Panc1 (cell line): ENCODE measurements around the gene HEXD. TPM values are rescaled to one million over a fixed set of nuclear protein-coding genes. Genes with fewer than 3 reads are reported as not detected.

ENCODE experiments used
- ATAC-seq: fragments of 200-7000 bp; cut with Tn5 transposase; 2 replicates; pipeline ENCODE4 v1.9.1; 2020; ENCODE audit warnings: mild to moderate bottlenecking, moderate library complexity
- BruUV-seq: library from RNA; stranded (reverse); fragments of 400-500 nt; replicated peaks from 2 replicates; lab custom pipeline; 2021; lab: Mats Ljungman, UMichigan
- CTCF ChIA-PET: fragments of 300-600 bp; sonication (Branson Sonifier 250); formaldehyde crosslinking; loops from one replicate; lab custom pipeline; 2022; ENCODE audit warnings: antibody characterized with exemption; lab: Charles Lee
- POLR2A ChIA-PET: fragments of 300-600 bp; sonication (Branson Sonifier 250); formaldehyde crosslinking; loops from one replicate; lab custom pipeline; 2022; ENCODE audit warnings: antibody characterized with exemption; lab: Charles Lee
- DNase-seq: peaks from one replicate; pipeline ENCODE4 v3.0.0-alpha.2; 2010; ENCODE audit warnings: low read depth, low spot score
- H3K27ac ChIP-seq: 2 replicates; pipeline ENCODE4 v1.5.1; 2011; ENCODE audit warnings: mild to moderate bottlenecking, low read length, inconsistent platforms
- H3K27me3 ChIP-seq: fragments of 200-500 bp; sonication (Bioruptor generic); 2 replicates; pipeline ENCODE4 v1.6.0; 2014; ENCODE audit warnings: low read length, inconsistent platforms; ENCODE audit not compliant: control insufficient read depth, insufficient read depth
- H3K36me3 ChIP-seq: fragments of 200-500 bp; sonication (Bioruptor generic); 2 replicates; pipeline ENCODE4 v1.5.1; 2014; ENCODE audit warnings: inconsistent platforms, mild to moderate bottlenecking, low read length, moderate library complexity; ENCODE audit not compliant: control insufficient read depth, insufficient read depth
- H3K4me1 ChIP-seq: 2 replicates; pipeline ENCODE4 v1.5.1; 2011; ENCODE audit warnings: inconsistent platforms, mild to moderate bottlenecking, low read length, moderate library complexity; ENCODE audit not compliant: control insufficient read depth, insufficient read depth
- H3K4me3 ChIP-seq, 2 experiments: 2 replicates each; pipeline ENCODE4 v1.5.1; 2011 to 2012; ENCODE audit warnings: low read depth in 2 of 2, low read length in 2 of 2, mild to moderate bottlenecking in 2 of 2, inconsistent platforms in 1 of 2, moderate library complexity in 1 of 2
- H3K9me3 ChIP-seq: fragments of 200-500 bp; sonication (Bioruptor generic); 2 replicates; pipeline ENCODE4 v1.5.1; 2014; ENCODE audit warnings: low read depth, mild to moderate bottlenecking, inconsistent platforms, low read length, moderate library complexity; ENCODE audit not compliant: control insufficient read depth, insufficient read depth
- POLR2AphosphoS5 ChIP-seq: IDR thresholded peaks from 2 replicates; pipeline ENCODE4 v1.6.1; 2012; ENCODE audit warnings: mild to moderate bottlenecking, low read depth, low read length, moderate library complexity
- SIN3A ChIP-seq: IDR thresholded peaks from 2 replicates; pipeline ENCODE4 v1.6.1; 2012; ENCODE audit warnings: low read depth, mild to moderate bottlenecking, low read length, moderate library complexity, borderline replicate concordance; ENCODE audit not compliant: insufficient read depth
- TCF7L2 ChIP-seq: IDR thresholded peaks from 2 replicates; pipeline ENCODE4 v1.6.1; 2011; ENCODE audit warnings: mild to moderate bottlenecking, low read depth, low read length, inconsistent platforms
- in situ Hi-C: cut with HindIII; loops from 2 replicates; pipeline ENCODE4 v1.10.0; 2016; ENCODE audit warnings: low sequenced_read_pairs, low pct_unique_long_range_greater_than_20kb
- intact Hi-C: fragments of 100-400 bp; cut with micrococcal nuclease; formaldehyde crosslinking; loops from one replicate; pipeline ENCODE4 v1.10.0; 2022; ENCODE audit not compliant: unreplicated experiment
- total RNA-seq: library from RNA; stranded (reverse); gene quantifications from one replicate; pipeline ENCODE4 v1.2.1, GENCODE V29; 2021; ENCODE audit not compliant: unreplicated experiment
- TF ChIP-seq, protein P1 (sequence below), 2 experiments: IDR thresholded peaks; 2 replicates each; pipeline ENCODE4 v1.6.1; 2011 to 2012; ENCODE audit warnings: low read depth in 2 of 2, control low read depth in 1 of 2, low read length in 1 of 2, mild to moderate bottlenecking in 1 of 2, moderate library complexity in 1 of 2; ENCODE audit not compliant: insufficient read depth in 1 of 2
- TF ChIP-seq, protein P2 (sequence below): fragments of 450-650 bp; IDR thresholded peaks from 2 replicates; pipeline ENCODE4 v1.5.1; 2017; ENCODE audit warnings: mild to moderate bottlenecking

The HEXD gene
- total RNA-seq, 1 experiment from 2014 or later = 25.6 TPM

DNA sequence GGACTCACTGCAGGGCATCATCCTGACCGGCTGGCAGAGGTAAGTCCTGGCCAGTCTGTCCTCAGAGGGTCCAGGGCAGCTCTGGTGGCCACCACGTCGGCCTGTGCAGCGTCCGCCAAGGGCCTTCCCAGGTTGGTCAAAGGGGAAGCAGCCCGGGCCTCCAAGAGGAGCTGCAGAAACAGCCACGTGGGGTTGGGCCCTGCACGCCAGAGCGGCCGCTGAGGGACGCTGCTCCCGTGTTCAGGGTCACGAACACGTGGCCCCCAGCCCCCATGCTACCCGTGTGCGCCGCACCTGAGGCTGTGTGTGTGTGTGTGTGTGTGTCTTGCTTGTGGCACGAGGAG lies 19.1 kb downstream of the HEXD start:
- Histone ChIP-seq H3K27me3 (no peaks in the 10 kb centered on the region), H3K27ac (no peak overlapping the region), H3K4me1 (peaks cover 1% of the 10 kb centered on the region; the same call in 1 of the 2 replicates), H3K36me3 (no peaks in the 10 kb centered on the region), H3K4me3 (no peak overlapping the region), H3K9me3 (no peaks in the 10 kb centered on the region)
- ChIA-PET POLR2A (no interaction called here), CTCF (no interaction called here)
- DNase-seq (no peak), ATAC-seq (no peak)
- TF ChIP-seq SIN3A (no peak), TCF7L2 (no peak), POLR2AphosphoS5 (no peak)
- TF ChIP-seq, protein P1, sequence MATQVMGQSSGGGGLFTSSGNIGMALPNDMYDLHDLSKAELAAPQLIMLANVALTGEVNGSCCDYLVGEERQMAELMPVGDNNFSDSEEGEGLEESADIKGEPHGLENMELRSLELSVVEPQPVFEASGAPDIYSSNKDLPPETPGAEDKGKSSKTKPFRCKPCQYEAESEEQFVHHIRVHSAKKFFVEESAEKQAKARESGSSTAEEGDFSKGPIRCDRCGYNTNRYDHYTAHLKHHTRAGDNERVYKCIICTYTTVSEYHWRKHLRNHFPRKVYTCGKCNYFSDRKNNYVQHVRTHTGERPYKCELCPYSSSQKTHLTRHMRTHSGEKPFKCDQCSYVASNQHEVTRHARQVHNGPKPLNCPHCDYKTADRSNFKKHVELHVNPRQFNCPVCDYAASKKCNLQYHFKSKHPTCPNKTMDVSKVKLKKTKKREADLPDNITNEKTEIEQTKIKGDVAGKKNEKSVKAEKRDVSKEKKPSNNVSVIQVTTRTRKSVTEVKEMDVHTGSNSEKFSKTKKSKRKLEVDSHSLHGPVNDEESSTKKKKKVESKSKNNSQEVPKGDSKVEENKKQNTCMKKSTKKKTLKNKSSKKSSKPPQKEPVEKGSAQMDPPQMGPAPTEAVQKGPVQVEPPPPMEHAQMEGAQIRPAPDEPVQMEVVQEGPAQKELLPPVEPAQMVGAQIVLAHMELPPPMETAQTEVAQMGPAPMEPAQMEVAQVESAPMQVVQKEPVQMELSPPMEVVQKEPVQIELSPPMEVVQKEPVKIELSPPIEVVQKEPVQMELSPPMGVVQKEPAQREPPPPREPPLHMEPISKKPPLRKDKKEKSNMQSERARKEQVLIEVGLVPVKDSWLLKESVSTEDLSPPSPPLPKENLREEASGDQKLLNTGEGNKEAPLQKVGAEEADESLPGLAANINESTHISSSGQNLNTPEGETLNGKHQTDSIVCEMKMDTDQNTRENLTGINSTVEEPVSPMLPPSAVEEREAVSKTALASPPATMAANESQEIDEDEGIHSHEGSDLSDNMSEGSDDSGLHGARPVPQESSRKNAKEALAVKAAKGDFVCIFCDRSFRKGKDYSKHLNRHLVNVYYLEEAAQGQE (IDR thresholded peaks at IDR 0.05; ENCODE audit: insufficient read depth in 1 of 2, low read depth in 2 of 2, low read length in 1 of 2) = no peak
- TF ChIP-seq, protein P2, sequence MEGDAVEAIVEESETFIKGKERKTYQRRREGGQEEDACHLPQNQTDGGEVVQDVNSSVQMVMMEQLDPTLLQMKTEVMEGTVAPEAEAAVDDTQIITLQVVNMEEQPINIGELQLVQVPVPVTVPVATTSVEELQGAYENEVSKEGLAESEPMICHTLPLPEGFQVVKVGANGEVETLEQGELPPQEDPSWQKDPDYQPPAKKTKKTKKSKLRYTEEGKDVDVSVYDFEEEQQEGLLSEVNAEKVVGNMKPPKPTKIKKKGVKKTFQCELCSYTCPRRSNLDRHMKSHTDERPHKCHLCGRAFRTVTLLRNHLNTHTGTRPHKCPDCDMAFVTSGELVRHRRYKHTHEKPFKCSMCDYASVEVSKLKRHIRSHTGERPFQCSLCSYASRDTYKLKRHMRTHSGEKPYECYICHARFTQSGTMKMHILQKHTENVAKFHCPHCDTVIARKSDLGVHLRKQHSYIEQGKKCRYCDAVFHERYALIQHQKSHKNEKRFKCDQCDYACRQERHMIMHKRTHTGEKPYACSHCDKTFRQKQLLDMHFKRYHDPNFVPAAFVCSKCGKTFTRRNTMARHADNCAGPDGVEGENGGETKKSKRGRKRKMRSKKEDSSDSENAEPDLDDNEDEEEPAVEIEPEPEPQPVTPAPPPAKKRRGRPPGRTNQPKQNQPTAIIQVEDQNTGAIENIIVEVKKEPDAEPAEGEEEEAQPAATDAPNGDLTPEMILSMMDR = no peak
- intact Hi-C loops = no loop called here
- BruUV-seq = no TSS peak
- in situ Hi-C loops = no loop called here

DNA sequence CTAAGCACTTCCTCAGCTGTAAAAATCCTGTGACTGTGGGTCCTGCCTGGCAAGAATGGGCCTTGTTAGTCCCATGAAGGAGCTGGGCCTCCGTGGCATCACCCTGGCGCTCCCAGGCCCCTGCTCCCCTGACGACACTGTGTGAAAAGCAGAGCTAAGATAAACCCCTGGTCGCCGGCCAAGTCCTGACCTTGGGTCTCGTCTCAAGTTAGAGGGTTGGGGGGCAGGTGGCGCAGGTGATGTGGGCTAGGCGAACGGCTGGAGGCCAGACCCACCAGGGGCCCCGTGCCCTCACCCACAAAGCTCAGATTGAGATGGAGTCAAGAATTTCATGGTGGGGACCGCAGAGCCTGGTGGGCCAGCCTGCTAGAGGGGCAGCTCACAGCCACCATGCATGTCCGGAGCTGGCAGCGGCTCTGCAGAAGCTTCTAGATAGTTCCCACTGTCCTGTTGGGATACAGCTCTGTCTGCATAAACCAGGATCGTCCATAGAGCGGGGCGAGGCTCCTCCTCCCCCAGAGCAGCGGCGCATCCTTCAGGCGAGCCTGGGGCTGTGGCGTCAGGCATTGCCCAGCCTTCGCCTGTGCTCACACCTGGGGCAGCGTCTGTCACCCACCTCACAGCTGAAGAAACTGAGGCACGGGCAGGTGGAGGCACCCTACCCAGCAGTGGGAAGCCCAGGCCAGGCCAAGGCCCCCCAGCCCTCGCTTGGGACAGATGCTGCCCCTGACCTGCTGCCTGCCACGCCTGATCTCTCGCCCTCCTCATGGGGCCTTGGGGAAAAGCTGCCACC lies 20.4 kb downstream of the HEXD start:
- BruUV-seq = no TSS peak
- Histone ChIP-seq H3K4me1 (peaks cover 5% of the 10 kb centered on the region; the same call in 1 of the 2 replicates), H3K4me3 (no peak overlapping the region), H3K36me3 (no peaks in the 10 kb centered on the region), H3K9me3 (no peaks in the 10 kb centered on the region), H3K27me3 (no peaks in the 10 kb centered on the region), H3K27ac (no peak overlapping the region)
- ATAC-seq (no peak), DNase-seq (no peak)
- ChIA-PET POLR2A (no interaction called here), CTCF (no interaction called here)
- intact Hi-C loops (no loop called here), in situ Hi-C loops (no loop called here)
- TF ChIP-seq, protein P1 (IDR thresholded peaks at IDR 0.05; ENCODE audit: insufficient read depth in 1 of 2, low read depth in 2 of 2, low read length in 1 of 2) = no peak
- TF ChIP-seq TCF7L2 = no peak
- TF ChIP-seq, protein P2 = no peak
- TF ChIP-seq POLR2AphosphoS5 = no peak
- TF ChIP-seq SIN3A = 0 out of 2 replicates have a peak, but pooled peaks have one; percentile 17
